ENCODE data around the gene AKIRIN1.
"Not testable (repeated sequence)": the region's sequence is repeated elsewhere in the genome, so short reads cannot be mapped to it uniquely, and the experiment has no call there.

AKIRIN1 gene, protein sequence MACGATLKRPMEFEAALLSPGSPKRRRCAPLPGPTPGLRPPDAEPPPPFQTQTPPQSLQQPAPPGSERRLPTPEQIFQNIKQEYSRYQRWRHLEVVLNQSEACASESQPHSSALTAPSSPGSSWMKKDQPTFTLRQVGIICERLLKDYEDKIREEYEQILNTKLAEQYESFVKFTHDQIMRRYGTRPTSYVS

GRCh38 chr1:38990738-38991637 lies at the start of gene AKIRIN1:
TSS of gene AKIRIN1 (plus strand) at chr1:38991276. CDS start at chr1:38991381, 105 bp downstream.
- peak; percentile 90 for DNase-seq

GRCh38 chr1:38941527-38942019 lies 49.5 kb upstream of the AKIRIN1 start, which contains the start of gene RHBDL2:
TSS of gene RHBDL2 (minus strand) at chr1:38941830. CDS start at chr1:38919212, 22,618 bp downstream.
- DNase-seq = no peak

- DNase-seq = no peak
Observed at GRCh38 chr1:38942664-38943428, 48.2 kb upstream of the AKIRIN1 start.

- no peak for DNase-seq
Observed at GRCh38 chr1:38944547-38944946, 46.5 kb upstream of the AKIRIN1 start.

DNA sequence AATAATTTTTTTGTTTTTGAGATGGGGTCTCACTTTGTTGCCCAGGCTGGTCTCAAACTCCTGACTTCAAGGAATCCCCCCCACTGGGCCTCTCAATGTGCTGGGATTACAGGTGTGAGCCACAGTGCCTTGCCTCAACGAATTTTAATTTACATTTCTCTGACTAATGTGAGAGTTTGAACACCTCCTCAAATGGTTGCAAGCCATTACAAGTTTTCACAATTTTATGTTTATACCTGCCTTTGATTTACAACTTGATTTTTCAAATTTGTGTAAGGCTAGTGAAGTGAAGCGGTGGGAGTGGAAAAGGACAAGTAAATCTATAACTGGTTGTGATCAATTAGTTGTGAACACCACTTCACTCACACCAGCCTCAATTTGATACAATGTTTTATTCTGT lies 40.5 kb upstream of the AKIRIN1 start:
- no peak for DNase-seq

DNA sequence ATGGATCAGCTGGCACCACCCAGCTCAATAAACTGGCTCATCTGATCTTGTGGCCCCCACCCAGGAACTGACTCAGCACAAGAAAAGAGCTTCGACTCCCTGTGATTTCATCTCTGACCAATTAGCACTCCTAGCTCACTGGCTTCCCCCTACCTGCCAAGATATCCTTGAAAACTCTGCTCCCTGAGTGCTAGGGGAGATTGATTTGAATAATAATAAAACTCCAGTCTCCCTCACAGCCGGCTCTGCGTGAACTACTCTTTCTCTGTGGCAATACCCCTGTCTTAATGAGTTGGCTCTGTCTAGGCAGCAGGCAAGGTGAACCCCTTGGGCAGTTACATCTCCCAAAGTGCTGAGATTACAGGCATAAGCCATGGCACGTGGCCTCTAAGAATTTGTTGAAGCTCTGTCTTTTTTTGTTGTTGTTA lies 37.6 kb upstream of the AKIRIN1 start:
- no peak for DNase-seq

GRCh38 chr1:38958967-38959366 lies 32.1 kb upstream of the AKIRIN1 start:
- DNase-seq = no peak

DNA sequence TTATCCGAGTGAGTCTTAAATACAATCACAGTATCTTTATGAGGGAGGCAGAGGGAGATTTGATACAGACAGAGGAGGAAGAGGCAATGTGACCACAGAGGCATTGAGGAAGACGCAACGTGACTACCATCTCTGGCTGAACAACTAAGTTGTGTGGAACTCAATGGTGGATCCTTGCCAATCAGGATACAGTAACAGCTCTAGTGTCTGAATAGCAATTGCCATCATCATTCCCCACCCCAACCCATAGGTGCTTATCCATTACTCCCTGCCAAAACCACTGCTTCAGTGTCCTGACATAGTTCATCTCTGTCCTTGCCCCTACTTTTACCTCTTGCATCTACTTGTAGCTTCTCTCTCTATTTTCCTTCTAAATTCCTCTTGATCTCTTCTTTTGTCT lies 29.0 kb upstream of the AKIRIN1 start:
- DNase-seq = no peak

- DNase-seq = no peak
Observed at GRCh38 chr1:38962560-38962959, 28.5 kb upstream of the AKIRIN1 start.

- no peak for DNase-seq
Observed at GRCh38 chr1:38964140-38964548, 26.9 kb upstream of the AKIRIN1 start.

GRCh38 chr1:38973145-38973544 lies 17.9 kb upstream of the AKIRIN1 start:
- DNase-seq = not testable (repeated sequence)

- no peak for DNase-seq
Observed at GRCh38 chr1:38973659-38974437, 17.2 kb upstream of the AKIRIN1 start.

- DNase-seq = peak; percentile 18
Observed at GRCh38 chr1:38977399-38978244, 13.5 kb upstream of the AKIRIN1 start.

- not testable (repeated sequence) for DNase-seq
Observed at GRCh38 chr1:38978245-38978542, 12.9 kb upstream of the AKIRIN1 start.

DNA sequence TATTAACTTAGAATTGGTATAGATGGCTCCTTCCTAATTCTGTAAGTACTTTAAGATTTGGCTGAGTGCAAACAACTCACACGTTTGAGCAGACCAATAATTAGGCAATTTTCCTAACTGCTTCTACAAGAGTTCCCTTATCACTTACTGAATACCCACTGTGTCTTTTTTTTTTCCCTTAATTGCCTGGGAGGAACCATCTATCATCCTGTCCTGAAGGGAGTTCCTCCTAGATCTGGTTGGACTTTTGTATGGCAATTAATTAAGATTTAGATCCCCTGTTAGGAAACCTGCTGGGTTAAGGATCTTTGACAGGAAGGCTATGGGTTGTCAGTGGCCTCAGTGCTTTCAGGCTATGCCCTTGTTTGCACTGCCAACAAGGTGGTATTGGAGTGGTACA lies 11.7 kb upstream of the AKIRIN1 start:
- not testable (repeated sequence) for DNase-seq

- no peak for DNase-seq
Observed at GRCh38 chr1:38989979-38990378, 1.1 kb upstream of the AKIRIN1 start.

DNA sequence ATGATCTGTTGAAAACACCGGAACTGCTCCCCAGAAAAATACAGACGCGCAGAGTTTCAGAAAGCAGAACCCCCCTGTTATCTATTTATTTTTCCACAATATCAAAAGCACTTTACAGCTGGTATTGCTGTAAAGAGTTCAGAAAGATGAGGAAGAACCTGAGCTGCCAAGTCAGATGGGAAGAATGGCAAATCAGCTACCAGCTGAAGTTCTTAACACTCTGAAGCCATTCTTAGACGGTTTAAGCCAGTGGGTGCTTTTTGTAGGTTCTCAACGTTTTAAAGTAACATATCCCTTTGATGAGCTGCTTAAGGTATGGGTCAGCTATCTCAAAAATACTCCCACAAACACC lies 714 bp upstream of the AKIRIN1 start:
- no peak for DNase-seq

DNA sequence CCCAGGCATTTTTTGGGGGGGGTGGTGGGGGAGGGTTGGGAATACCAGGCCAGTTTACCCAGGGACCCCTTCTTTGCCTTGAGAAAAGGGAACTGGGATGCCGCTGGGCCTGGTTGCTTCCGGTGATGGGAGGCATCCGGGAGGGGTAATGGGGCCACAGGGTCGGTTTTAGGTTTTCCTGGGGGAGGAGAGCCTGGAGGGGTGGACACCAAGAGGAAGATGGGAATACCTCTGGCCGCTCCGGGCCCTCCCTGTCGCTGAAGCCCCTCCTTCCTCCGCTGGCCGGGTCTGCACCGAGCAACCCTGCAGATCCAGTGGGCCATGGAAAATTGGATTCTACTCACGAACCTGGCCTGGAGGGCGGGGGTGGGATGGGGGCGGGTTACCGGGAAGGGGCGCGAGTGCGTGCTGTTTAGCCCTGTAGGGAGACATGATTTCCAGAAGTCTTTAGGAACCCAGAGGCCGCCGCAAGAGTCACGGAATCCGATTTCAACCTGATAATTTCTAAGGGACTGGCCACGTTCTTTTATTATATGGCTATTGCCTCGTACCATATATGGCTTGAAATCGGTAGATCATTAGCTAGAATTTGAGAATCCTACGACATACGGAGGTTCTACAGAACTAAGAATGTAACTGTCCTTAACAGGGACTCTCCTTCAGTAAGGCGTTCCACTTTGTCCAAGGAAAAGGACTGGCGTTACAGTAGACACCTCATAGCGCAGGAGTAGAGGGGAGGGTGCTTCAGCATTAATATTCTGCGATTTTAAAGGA lies 749 bp downstream of the AKIRIN1 start:
- no peak for DNase-seq

DNA sequence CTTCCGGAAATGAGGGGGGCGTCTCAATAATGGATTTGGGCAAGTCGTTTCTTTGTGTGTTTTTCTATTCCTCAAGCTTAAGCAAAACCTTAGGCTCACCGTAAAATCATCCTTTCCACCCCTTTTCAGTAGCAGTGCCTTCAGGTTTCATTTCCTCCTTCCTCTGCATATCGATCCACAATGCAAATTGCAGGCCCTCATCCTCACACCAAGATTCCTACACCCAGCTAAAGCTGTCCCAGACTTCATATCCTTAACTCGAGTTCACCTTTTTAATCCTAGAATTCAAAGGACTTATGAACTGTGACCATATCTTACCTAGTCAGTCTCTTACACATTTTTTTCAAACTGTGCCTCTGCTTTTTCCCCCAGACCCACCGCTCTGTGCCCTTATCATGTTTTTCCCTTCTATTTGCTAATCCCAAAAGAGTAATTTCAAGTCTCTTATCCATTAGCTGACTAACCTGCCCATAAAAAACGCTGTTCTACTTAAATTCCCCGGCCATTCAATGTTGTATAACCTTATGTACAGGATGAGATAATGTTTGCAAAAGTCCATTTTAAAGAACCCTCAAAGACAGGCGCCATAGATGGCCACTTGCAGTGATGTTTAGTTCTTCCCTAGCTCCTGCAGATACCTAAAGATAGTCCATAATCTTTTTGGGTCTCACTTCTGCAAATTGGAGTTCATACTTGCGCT lies 1.5 kb downstream of the AKIRIN1 start:
- no peak for DNase-seq

- no peak for DNase-seq
Observed at GRCh38 chr1:38994196-38994595, 3.1 kb downstream of the AKIRIN1 start.

Measured in activated CD4-positive, alpha-beta T cell treated with anti-CD3 and anti-CD28 coated beads for 1 hour (primary cell).